Measurements from ENCODE around the gene CEP85L.
"Not testable (repeated sequence)": the region's sequence is repeated elsewhere in the genome, so short reads cannot be mapped to it uniquely, and the experiment has no call there.

CEP85L gene

GRCh38 chr6:118489990-118490389 is 161.4 kb downstream of the CEP85L start:
- DNase-seq = no peak

DNA sequence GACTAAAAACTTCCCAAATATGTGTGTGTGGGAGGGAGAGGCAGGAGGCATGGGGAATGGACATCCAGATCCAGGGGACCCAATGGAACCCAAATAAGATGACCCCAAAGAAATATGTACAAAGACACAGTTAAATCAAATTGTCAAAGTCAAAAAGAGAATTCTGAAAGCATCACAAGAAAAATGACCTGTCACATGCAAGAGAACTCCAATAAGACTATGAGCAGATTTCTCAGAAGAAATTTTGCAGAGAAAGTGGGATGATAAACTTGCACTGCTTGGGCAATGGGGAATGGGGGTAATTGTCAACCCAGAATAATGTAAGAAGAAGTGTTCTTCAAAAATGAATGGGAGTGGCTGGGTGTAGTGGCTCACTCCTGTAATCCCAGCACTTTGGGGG is 162.8 kb downstream of the CEP85L start:
- DNase-seq = no peak

GRCh38 chr6:118485601-118486550 is 165.5 kb downstream of the CEP85L start:
- DNase-seq = no peak

DNA sequence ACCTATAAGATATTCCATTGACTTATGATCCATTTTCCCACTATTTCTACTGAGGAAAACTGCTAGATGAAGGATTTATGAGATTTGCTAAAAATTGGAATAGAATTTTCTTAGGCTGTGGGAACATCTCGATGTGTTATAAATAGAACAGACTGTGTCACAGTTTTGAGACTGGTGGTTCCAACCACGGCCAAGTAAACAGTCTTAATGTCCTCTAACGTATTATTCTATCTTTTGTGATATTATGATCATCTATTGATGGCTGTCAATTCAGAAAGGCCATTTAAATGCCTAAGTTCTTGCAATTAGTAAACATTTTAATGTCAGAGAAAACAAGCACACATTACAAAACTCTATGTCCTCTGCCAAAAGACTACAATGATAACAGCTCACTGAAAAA is 174.8 kb downstream of the CEP85L start:
- DNase-seq = no peak

DNA sequence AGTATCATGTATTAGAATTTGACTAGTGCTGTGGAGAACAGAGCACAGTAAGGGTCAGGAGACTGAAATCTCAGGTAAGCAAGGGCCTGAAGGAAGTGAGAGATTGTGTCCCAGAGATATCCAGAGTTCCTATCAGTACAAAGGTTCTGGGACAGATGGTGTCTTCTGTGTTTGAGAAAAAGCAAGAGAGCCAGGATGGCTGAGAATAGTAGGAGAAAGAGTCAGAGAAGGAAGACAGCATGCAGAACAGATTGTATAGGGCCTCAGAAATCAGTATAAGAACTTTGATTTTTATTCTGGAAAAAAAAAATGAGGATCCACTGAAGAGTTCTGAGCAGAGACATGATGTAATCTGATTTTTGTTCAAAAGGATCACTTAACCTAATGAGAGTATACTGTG is 178.1 kb downstream of the CEP85L start:
- DNase-seq = no peak

DNA sequence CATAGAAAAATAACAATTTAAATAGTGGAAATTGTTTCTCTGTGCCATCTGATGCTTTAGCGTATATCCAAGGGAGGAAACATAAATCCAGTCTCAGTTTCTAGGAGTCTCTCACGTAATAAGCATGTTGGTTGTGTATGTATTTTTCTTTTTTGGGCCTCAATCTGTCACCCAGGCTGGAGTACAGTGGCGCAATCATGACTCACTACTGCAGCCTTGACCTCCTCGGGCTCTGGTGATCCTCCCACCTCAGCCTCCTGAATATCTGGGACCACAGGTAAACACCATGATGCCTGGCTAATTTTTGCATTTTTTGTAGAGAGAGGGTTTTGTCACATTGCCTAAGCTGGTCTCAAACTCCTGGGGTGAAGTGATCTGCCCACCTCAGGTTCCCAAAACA is 181.9 kb downstream of the CEP85L start:
- no peak for DNase-seq

- peak; percentile 88 for DNase-seq
These were observed 182.5 kb downstream of the CEP85L start for GRCh38 chr6:118468682-118469465.

DNA sequence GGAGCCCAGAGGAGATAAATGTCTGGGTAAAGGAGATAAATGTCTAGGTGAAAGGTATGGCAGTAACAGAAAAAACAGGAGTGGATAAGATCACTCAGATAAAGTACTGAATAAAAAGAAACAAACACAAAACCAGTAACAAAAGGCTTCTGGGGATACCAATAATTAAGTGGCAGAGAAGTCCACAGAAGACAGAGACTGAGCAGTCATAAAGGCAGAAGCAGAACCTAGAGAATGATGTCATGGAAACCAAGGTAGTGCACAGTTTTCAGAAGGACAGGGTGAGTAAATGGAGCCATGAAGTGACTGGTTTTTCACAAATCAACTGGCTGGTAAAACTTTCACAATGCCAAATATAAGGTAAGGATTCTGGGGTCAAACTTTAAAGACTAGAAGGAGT is 184.2 kb downstream of the CEP85L start:
- no peak for DNase-seq

- no peak for DNase-seq
These were observed 186.8 kb downstream of the CEP85L start for GRCh38 chr6:118464620-118465019.

- no peak for DNase-seq
These were observed 190.4 kb downstream of the CEP85L start for GRCh38 chr6:118460958-118461470.

- no peak for DNase-seq
These were observed 194.4 kb downstream of the CEP85L start for GRCh38 chr6:118456982-118457381.

GRCh38 chr6:118451839-118452238 is 199.6 kb downstream of the CEP85L start:
- DNase-seq = no peak

- no peak for DNase-seq
These were observed 206.6 kb downstream of the CEP85L start for GRCh38 chr6:118444796-118445195.

DNA sequence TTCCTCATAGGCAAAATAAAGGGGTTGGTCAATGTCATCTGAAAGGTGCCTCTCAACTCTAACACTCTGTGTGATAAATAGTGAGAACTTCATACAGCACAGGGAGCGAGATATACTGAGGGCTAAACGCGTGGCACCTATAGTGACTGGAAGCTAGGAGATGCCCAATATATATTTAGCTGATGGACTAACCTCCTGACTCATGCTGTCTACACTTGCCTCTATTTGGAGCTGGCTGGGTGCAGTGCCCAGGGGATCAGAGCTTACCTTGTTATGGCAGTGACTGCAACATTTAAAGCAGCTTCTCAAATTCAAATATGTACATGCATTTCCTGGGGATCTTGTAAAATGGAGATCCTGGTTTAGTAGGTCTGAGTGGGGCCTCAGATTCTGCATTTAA is 214.9 kb downstream of the CEP85L start:
- no peak for DNase-seq

GRCh38 chr6:118434147-118434546 is 217.2 kb downstream of the CEP85L start:
- DNase-seq = not testable (repeated sequence)

GRCh38 chr6:118421312-118421711 is 230.1 kb downstream of the CEP85L start:
- not testable (repeated sequence) for DNase-seq

- DNase-seq = no peak
These were observed 231.7 kb downstream of the CEP85L start for GRCh38 chr6:118419448-118420394.
